Measurements from ENCODE around the gene TFG.

DNA sequence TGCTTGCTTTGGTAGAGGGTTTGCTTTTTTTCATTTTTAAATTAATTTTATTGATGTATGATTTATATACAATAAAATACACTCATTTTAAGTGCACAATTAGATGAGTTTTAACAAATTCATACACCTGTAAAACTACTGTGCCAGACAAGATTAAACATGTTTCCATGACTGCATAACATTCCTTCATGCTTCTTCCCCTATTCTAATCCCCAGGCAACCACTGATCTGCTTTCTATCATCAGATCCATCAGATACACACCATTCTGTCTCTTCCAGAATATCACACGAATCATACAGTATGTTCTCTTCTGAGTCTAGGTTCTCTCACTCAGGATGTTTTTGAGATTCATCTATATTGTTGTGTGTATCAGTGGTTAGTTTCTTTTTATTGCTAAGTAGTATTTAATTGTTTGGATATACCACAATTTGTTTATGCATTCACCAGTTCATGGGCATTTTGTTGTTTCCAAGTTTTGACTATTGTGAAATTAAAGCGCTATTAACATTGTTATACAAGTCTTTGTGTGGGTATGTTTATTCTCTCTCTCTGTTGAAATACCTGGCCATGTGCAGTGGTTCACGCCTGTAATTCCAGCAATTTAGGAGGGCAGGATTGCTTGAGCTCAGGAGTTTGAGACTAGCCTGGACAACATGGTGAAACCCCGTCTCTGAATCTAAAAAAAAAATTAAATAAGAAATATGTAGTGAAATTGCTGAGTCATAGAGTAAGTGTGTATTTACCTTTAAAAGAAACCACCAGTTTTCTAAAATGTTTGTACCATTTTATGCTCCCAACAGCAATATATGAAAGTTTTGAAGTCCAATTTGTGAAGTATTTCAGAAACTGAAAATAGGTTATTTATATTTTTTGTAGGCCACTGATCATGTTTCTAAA, 7.0 kb upstream of the TFG start:
- TF ChIP-seq CTCF (IDR thresholded peaks at IDR 0.05; ENCODE audit: low read depth, low read length) (no peak), EZH2phosphoT487 (IDR thresholded peaks at IDR 0.05; ENCODE audit: low read depth) (no peak)
